ENCODE measurements around the gene TMEM17.
A peak's percentile ranks its signal among the peaks of the same experiment; 100 is the strongest.

Gene TMEM17

DNA sequence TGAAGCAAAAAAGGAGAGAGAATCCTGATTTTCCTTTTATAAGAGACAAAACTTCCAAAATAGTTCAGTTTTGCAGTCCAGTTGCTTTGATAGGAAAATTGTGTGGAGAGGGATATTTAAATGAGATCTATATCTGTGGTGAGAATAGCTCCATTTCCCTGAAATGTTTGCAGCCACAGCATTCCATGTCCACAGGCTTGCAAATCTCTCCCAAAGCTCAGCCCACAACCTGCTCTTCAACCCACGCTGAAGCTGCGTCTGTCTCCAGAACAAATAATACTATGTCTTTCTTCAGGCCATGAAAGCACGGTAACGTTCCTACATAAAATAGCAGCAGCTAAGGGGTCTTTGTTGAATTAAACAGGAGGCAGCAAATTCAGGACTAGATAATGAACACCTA is 31.8 kb downstream of the TMEM17 start:
- H3K27ac Mint-ChIP-seq, result peak overlapping the region; percentile 14 to 99 (median 95)
- H3K4me3 Mint-ChIP-seq, result peak overlapping the region in 2 of 3 experiments; percentile 20 to 61
- peaks cover 13% of the 10 kb centered on the region for H3K27me3 Mint-ChIP-seq (ENCODE audit: low read depth)
- no peaks in the 10 kb centered on the region for H3K36me3 Mint-ChIP-seq (ENCODE audit: low read depth)
- H3K9me3 Mint-ChIP-seq, result no peaks in the 10 kb centered on the region
- no peak for TF ChIP-seq CTCF (IDR thresholded peaks at IDR 0.05; ENCODE audit: unreplicated experiment in 3 of 3)
- peaks cover 98% of the 10 kb centered on the region for H3K4me1 Mint-ChIP-seq

DNA sequence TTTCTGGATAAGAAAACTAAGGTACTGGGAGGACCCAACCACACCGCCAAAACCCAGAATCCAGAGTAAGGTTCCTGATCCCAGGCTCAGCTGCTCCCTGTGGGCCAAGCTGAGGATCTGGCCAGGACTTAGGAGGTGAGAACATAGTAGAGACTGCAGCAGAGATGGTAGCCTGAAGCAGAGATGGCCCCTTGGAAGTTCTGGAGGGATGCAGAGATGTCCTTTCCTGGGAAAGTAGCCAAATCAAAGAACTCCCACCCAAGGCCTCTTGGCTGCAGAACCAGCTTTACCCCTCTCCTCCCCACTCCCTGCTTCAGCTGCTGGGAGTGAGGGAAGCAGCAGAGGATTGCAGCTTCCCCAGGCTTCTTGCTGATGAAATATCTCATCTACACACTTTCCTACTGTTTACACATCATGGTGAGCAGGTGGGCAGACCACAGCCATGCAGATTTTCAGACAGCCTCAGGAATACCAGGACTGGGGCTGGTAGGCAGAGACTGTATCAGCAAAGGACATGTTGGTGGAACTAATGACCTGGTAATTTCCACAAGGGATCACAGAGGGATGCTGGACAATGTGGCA is 32.7 kb downstream of the TMEM17 start:
- Mint-ChIP-seq H3K27me3 (ENCODE audit: low read depth) (peaks cover 13% of the 10 kb centered on the region), H3K27ac (peak overlapping the region; percentile 87 to 99 (median 95)), H3K9me3 (no peaks in the 10 kb centered on the region), H3K4me1 (peaks cover 94% of the 10 kb centered on the region), H3K4me3 (peak overlapping the region in 1 of 3 experiments; percentile 36), H3K36me3 (ENCODE audit: low read depth) (no peaks in the 10 kb centered on the region)
- TF ChIP-seq CTCF (IDR thresholded peaks at IDR 0.05; ENCODE audit: unreplicated experiment in 3 of 3), result no peak

DNA sequence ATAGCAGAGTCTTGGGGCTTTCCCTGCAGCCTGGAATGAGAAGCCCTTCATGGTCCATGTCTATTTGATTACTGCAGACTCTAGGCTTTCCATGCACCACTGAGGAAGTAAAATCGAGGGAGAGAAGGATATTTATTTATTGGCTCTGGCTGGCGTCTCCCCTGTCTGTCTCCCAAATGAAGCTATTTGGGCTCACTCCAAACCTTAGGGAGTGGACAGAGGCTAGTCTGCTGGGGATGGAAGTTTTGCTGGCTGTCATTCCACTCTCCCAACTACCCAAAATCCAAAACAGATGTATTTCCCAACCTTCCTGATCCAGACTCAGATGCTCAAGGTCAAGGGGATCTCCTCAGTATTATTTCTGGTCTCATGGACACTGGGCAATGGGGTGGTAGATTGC is 33.7 kb downstream of the TMEM17 start:
- H3K27ac Mint-ChIP-seq, result peak overlapping the region; percentile 76 to 99 (median 95)
- peak overlapping the region in 1 of 3 experiments; percentile 30 for H3K4me3 Mint-ChIP-seq
- no peak for TF ChIP-seq CTCF (IDR thresholded peaks at IDR 0.05; ENCODE audit: unreplicated experiment in 3 of 3)

DNA sequence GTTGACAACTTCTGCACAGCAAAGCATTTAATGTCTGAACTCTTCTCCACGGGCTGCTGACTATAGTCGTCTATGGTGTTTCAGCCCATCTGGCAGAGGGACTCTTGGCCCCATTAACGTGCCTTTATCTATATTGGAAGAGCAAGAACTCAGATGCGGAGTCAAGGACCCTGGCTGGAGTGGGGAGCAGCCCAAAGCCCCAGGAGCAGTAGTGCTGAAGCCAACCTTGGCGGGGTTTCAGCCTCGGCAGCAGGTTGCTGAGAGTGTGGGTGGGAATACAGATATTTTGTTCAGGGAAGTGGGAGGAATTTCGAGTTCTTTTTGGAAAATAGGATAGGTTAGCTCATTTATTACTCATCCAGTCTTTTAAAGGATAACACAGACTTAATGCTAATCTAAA is 34.2 kb downstream of the TMEM17 start:
- peak overlapping the region; percentile 76 to 99 (median 95) for H3K27ac Mint-ChIP-seq
- peak overlapping the region in 1 of 3 experiments; percentile 30 for H3K4me3 Mint-ChIP-seq
- H3K27me3 Mint-ChIP-seq (ENCODE audit: low read depth), result peaks cover 9% of the 10 kb centered on the region
- H3K4me1 Mint-ChIP-seq, result peaks cover 91% of the 10 kb centered on the region
- no peaks in the 10 kb centered on the region for H3K36me3 Mint-ChIP-seq (ENCODE audit: low read depth)
- no peak for TF ChIP-seq CTCF (IDR thresholded peaks at IDR 0.05; ENCODE audit: unreplicated experiment in 3 of 3)
- no peaks in the 10 kb centered on the region for H3K9me3 Mint-ChIP-seq

More for the DNA sequence above, 33.7 kb downstream of the TMEM17 start:
- Mint-ChIP-seq H3K36me3 (ENCODE audit: low read depth) (no peaks in the 10 kb centered on the region), H3K4me1 (peaks cover 90% of the 10 kb centered on the region), H3K27me3 (ENCODE audit: low read depth) (peaks cover 9% of the 10 kb centered on the region), H3K9me3 (no peaks in the 10 kb centered on the region)

DNA sequence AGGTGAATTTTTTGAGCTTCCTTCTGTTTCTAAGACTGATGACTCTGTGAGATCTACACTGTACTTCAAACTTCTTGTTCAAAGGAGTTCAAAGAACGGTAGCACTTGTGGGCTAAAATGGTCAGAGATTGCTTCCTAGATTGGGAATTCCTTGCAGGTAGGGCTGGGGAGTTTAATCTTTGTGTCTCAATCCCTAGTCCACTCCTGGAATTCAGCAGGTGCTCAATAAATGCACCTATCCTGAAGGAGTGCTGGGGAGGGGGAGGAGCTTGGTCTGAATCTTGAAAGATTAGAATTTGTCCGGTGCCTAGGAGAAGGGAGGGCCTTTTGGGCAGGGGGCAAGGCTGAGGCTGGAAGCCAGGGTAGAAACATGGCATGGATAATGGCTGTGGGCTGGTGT is 34.6 kb downstream of the TMEM17 start:
- Mint-ChIP-seq H3K27ac (peak overlapping the region; percentile 76 to 99 (median 95)), H3K9me3 (no peaks in the 10 kb centered on the region), H3K4me1 (peaks cover 89% of the 10 kb centered on the region), H3K27me3 (ENCODE audit: low read depth) (peaks cover 9% of the 10 kb centered on the region), H3K4me3 (peak overlapping the region in 1 of 3 experiments; percentile 30), H3K36me3 (ENCODE audit: low read depth) (no peaks in the 10 kb centered on the region)
- TF ChIP-seq CTCF (IDR thresholded peaks at IDR 0.05; ENCODE audit: unreplicated experiment in 3 of 3), result no peak

- Mint-ChIP-seq H3K4me3 (no peak overlapping the region), H3K9me3 (no peaks in the 10 kb centered on the region), H3K36me3 (ENCODE audit: low read depth) (no peaks in the 10 kb centered on the region), H3K27ac (peak overlapping the region in 2 of 3 experiments; percentile 95 to 99), H3K4me1 (peaks cover 86% of the 10 kb centered on the region), H3K27me3 (ENCODE audit: low read depth) (peaks cover 5% of the 10 kb centered on the region)
- TF ChIP-seq CTCF (IDR thresholded peaks at IDR 0.05; ENCODE audit: unreplicated experiment in 3 of 3), result no peak
Observed at GRCh38 chr2:62469548-62469947, 36.4 kb downstream of the TMEM17 start.

Measured in nephron (organoid).